Measurements from ENCODE around the gene ANKRD52. TPM values are rescaled to one million over a fixed set of nuclear protein-coding genes. Genes with fewer than 3 reads are reported as not detected.
A peak's percentile ranks its signal among the peaks of the same experiment; 100 is the strongest.

ANKRD52 gene
- total and polyA plus RNA-seq, 2 of the 8 experiments (the other 6 are each of a cell fraction or from before 2014, with no cell fraction given), result 14.0 to 36.3 TPM

- H3K23me2 ChIP-seq (ENCODE audit: low read depth, low read length), result no peaks in the 10 kb centered on the region
- no peak overlapping the region for H3K23ac ChIP-seq (ENCODE audit: insufficient read length)
- H3K9me3 ChIP-seq (ENCODE audit: insufficient read depth in 2 of 2, low read depth in 1 of 2, low read length in 1 of 2), result no peaks in the 10 kb centered on the region
- H3K4ac ChIP-seq (replicated peaks; ENCODE audit: insufficient read length, low read depth, low read length), result no peak overlapping the region
- no peak overlapping the region for H3K9ac ChIP-seq (replicated peaks in 1 of 4; ENCODE audit: extremely low read depth in 1 of 4, low read depth in 3 of 4, low read length in 3 of 4)
- no peak overlapping the region for H2BK120ac ChIP-seq (replicated peaks; ENCODE audit: low read depth, low read length)
- WGBS, 2 experiments (ENCODE audit: extremely low coverage in 1 of 2, insufficient coverage in 1 of 2, insufficient read length in 1 of 2, insufficient replicate concordance in 2 of 2, low coverage in 1 of 2, low lambda C conversion rate in 2 of 2, missing lambda C conversion rate in 1 of 2), result 92% methylated on average over 9 of the region's 9 CpGs; no CpG with 5 or more reads in 1 of the 2 experiments
- no peak overlapping the region for H4K5ac ChIP-seq (ENCODE audit: insufficient read length, low read depth, low read length)
- no peak overlapping the region for H3K4me3 ChIP-seq (ENCODE audit: extremely low read depth in 1 of 4, insufficient read depth in 2 of 4, low read depth in 3 of 4, low read length in 4 of 4)
- no peak overlapping the region for H4K8ac ChIP-seq (ENCODE audit: extremely low read depth, insufficient read depth, low read length)
- no peak overlapping the region for H3K56ac ChIP-seq (replicated peaks; ENCODE audit: insufficient read length, low read depth, low read length)
- no peak overlapping the region for H4K91ac ChIP-seq (replicated peaks; ENCODE audit: insufficient read length, low read length)
- no peaks in the 10 kb centered on the region for H3K27me3 ChIP-seq (replicated peaks in 1 of 4; ENCODE audit: control insufficient read depth in 3 of 4, extremely low read depth in 1 of 4, insufficient read depth in 3 of 4, low read length in 3 of 4)
- CTCF ChIA-PET (ENCODE audit: partially characterized antibody), result interaction anchor here (0.8 to 12.3 kb wide), 13 partner anchors 8 to 119 kb away, joined by 3 to 111 read pairs (median 3); partner anchors contain the start of genes COQ10A, RNF41 and SMARCC2
- no peak overlapping the region for H3K18ac ChIP-seq (ENCODE audit: extremely low read depth, low read length)
- H3K4me2 ChIP-seq (ENCODE audit: insufficient read depth in 1 of 2, low read depth in 2 of 2, low read length in 2 of 2), result no peak overlapping the region
- no peaks in the 10 kb centered on the region for H3K36me3 ChIP-seq (ENCODE audit: control insufficient read depth in 2 of 4, insufficient read depth in 4 of 4, low read length in 3 of 4)
- POLR2A ChIA-PET (ENCODE audit: partially characterized antibody), result interaction anchor here (0.9 to 17.4 kb wide), 12 partner anchors 8 to 103 kb away, joined by 3 to 203 read pairs (median 4); partner anchors contain the start of genes ANKRD52, MYL6, RNF41 and RPL41
- H2BK20ac ChIP-seq (ENCODE audit: low read length), result no peak overlapping the region
- FAIRE-seq (no peak), DNase-seq (ENCODE audit: low read depth in 1 of 2, low spot score in 2 of 2) (no peak)
- no peaks in the 10 kb centered on the region for H3K79me2 ChIP-seq (ENCODE audit: control insufficient read depth in 1 of 2, insufficient read depth in 2 of 2, low read length in 2 of 2)
- H3K27ac ChIP-seq (ENCODE audit: low read depth, low read length), result no peak overlapping the region
- H3K4me1 ChIP-seq (replicated peaks in 1 of 4; ENCODE audit: control insufficient read depth in 3 of 4, insufficient read depth in 4 of 4, low read length in 3 of 4), result no peaks in the 10 kb centered on the region
- H4K20me1 ChIP-seq (replicated peaks in 1 of 2; ENCODE audit: control insufficient read depth in 1 of 2, insufficient read depth in 2 of 2, low read length in 2 of 2), result no peaks in the 10 kb centered on the region
- H3K79me1 ChIP-seq (ENCODE audit: low read depth, low read length), result no peaks in the 10 kb centered on the region
- no peak overlapping the region for H3K14ac ChIP-seq (ENCODE audit: insufficient read length)
- no peak overlapping the region for H2AFZ ChIP-seq (ENCODE audit: low read length)
- peak overlapping the region; percentile 68; the same call in 1 of the 2 replicates for H2BK12ac ChIP-seq (ENCODE audit: low read depth, low read length)
- no peak overlapping the region for H2BK15ac ChIP-seq (ENCODE audit: low read length)
- 0 out of 2 replicates have a peak overlapping the region, but pooled peaks have one; percentile 53 for H2AK5ac ChIP-seq (ENCODE audit: low read depth, low read length)
- H2BK5ac ChIP-seq (ENCODE audit: low read depth, low read length), result no peak overlapping the region
- TF ChIP-seq ATF3 (IDR thresholded peaks at IDR 0.05; ENCODE audit: insufficient read depth, low read depth, low read length) (no peak), BRCA1 (IDR thresholded peaks at IDR 0.05; ENCODE audit: low read depth, low read length) (no peak), BCL11A (IDR thresholded peaks at IDR 0.05; ENCODE audit: low read depth in 2 of 2, low read length in 2 of 2) (no peak), GABPA (IDR thresholded peaks at IDR 0.05; ENCODE audit: borderline replicate concordance, insufficient read depth, low read length) (no peak), RBBP5 (IDR thresholded peaks at IDR 0.05; ENCODE audit: borderline replicate concordance, low read depth, low read length) (no peak), EZH2 (IDR thresholded peaks at IDR 0.05; ENCODE audit: low read depth, low read length, severe bottlenecking) (no peak), JUND (IDR thresholded peaks at IDR 0.05; ENCODE audit: low read length) (no peak), TBP (IDR thresholded peaks at IDR 0.05; ENCODE audit: low read depth, low read length) (no peak), NRF1 (IDR thresholded peaks at IDR 0.05; ENCODE audit: low read depth, low read length) (no peak), SIX5 (IDR thresholded peaks at IDR 0.05; ENCODE audit: low read depth, low read length) (no peak), CBX5 (IDR thresholded peaks at IDR 0.05; ENCODE audit: low read depth, low read length) (no peak), HDAC6 (IDR thresholded peaks at IDR 0.05; ENCODE audit: low read depth, low read length) (no peak), SP1 (IDR thresholded peaks at IDR 0.05; ENCODE audit: low read depth, low read length) (no peak)
Observed at GRCh38 chr12:56197921-56198635, 60.1 kb downstream of the ANKRD52 start.

Data from H1 (cell line).